GM13976 (cell line): ENCODE measurements around the gene SOST.

Source experiments
- DNase-seq: peaks from one replicate; pipeline ENCODE4 v3.0.0; 2012; ENCODE audit warnings: low spot score
- in situ Hi-C: fragments of 300-500 bp; cut with MboI; formaldehyde crosslinking; loops from one replicate; pipeline ENCODE4 v1.12.0; 2022; ENCODE audit warnings: low sequenced_read_pairs, mixed read lengths, inconsistent platforms; ENCODE audit not compliant: unreplicated experiment
- TF ChIP-seq, protein P1 (sequence below): IDR thresholded peaks from 2 replicates; pipeline ENCODE4 v1.5.1; 2012; ENCODE audit warnings: borderline replicate concordance, mild to moderate bottlenecking; ENCODE audit not compliant: insufficient read depth; ENCODE audit errors: extremely low read depth, missing control alignments, control extremely low read depth

Gene SOST

DNA sequence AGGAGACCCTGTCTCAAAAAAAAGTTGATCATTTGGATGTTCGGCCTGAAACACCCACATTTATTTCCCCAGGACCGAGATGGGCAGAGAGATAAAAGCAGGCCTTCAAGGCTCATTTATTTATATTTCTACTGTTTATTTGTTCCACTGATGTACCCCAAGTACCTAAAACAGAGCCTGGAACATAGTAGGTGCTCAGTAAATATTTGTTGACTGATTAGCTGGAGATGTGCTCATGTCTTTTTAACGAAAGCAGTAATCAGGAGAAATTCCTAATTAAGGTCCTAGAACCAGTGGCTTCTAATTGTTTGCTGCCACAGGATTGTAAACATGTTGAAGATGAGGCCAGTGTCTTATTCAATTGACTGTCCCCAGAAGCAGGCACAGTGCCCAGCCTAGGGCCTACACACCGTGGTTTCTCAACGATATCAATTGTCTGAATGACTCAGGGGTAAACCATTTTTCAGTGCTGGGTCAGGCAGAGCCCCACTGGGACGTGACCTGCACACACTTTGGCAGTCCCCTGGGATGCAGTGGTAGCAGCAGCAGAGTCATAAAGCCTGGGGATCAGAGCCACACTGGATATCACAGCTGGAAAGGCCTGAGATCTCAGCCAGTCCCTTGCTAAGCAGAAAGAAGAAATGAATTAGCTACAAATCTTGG is 34.8 kb downstream of the SOST start:
- DNase-seq: no peak
- in situ Hi-C loops: no loop called here
- TF ChIP-seq, protein P1, sequence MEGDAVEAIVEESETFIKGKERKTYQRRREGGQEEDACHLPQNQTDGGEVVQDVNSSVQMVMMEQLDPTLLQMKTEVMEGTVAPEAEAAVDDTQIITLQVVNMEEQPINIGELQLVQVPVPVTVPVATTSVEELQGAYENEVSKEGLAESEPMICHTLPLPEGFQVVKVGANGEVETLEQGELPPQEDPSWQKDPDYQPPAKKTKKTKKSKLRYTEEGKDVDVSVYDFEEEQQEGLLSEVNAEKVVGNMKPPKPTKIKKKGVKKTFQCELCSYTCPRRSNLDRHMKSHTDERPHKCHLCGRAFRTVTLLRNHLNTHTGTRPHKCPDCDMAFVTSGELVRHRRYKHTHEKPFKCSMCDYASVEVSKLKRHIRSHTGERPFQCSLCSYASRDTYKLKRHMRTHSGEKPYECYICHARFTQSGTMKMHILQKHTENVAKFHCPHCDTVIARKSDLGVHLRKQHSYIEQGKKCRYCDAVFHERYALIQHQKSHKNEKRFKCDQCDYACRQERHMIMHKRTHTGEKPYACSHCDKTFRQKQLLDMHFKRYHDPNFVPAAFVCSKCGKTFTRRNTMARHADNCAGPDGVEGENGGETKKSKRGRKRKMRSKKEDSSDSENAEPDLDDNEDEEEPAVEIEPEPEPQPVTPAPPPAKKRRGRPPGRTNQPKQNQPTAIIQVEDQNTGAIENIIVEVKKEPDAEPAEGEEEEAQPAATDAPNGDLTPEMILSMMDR: no peak

DNA sequence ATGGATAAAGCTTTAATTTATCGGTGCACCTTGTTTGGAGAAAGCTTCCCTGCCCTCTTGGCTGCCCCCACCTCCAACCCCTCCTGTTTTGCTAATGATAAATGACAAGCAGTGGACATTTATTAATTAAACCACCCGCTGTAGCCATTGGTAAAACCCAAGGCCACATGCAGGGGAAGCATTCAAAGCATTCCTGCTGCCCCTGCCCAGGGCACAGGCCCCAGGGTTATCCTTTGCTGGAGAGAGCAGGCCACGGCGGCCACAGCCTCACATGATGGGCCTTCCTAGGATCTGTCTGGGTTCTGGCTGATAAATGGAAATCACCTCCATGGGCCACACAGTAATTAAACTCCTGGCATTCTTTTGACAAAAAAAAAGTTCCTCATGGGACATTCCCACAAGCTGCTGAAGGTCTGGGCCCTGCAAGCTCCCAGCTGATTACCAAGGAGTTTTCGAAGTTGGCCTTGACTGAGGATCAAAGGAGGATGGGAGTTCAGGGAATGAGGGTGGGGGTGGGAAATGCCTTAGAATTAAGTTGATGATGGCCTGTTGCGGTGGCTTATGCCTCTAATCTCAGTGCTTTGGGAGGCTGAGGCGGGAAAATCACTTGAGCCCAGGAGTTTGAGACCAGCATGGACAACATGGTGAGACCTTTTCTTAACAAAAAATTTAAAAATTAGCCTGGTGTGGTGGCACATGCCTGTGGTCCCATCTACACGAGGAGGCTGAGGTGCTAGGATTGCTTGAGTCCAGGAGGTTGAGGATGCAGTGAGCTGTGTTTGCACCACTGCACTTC is 35.5 kb downstream of the SOST start:
- in situ Hi-C loops: no loop called here
- no peak for DNase-seq
- TF ChIP-seq, protein P1: no peak

DNA sequence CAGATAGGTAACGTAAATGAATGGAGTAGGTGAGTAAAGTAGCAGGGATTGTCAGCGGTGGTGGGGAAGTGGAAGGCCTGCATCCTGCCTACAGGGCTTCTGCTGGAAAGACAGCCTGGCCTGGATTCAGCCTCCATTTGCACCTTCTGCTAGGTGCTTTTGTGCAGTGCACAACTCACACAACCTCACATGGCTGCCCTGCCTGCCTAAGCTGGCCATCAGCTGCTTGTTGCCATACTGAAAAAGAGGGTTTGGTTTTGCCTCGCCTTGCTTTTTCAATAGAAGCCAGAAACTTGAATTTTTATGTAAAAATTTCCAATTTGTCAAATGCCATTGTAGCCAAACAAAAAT is 36.3 kb downstream of the SOST start:
- TF ChIP-seq, protein P1: no peak
- in situ Hi-C loops: no loop called here
- no peak for DNase-seq

DNA sequence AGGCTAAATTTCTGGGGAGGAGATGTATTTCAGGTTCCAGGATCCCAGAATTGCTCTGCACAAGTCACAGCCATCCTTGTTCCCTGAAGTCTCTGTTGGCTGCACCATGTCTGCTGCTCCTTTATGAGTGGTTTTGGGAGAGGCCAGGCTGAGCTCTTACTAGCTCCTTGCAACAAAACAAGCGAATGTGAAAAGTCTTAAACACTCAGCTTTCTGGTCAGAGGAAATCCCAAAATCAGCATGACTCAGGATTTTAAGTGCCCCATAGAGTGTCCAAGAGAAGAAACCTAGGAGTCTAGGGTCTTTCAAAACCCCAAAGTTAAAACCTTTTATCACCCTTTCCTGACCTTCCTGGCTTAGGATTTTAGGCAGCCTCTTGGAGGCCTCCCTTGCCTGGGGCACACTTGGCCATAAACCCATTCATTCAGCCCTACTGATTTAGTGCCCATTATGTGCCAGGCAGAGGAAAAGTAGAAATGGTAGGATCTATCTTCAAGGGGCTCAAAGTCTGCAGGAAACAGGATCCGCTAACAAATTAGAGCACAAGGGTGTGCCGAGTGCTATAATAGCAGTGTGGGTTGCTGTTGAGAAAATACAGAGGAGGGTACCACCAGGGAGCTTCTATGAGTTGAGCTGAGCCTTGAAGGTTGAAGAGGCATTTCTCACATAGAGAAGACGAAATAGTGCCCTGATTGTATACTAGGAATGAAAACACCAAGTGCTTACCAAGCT is 36.9 kb downstream of the SOST start:
- TF ChIP-seq, protein P1: no peak
- no peak for DNase-seq
- in situ Hi-C loops: no loop called here

DNA sequence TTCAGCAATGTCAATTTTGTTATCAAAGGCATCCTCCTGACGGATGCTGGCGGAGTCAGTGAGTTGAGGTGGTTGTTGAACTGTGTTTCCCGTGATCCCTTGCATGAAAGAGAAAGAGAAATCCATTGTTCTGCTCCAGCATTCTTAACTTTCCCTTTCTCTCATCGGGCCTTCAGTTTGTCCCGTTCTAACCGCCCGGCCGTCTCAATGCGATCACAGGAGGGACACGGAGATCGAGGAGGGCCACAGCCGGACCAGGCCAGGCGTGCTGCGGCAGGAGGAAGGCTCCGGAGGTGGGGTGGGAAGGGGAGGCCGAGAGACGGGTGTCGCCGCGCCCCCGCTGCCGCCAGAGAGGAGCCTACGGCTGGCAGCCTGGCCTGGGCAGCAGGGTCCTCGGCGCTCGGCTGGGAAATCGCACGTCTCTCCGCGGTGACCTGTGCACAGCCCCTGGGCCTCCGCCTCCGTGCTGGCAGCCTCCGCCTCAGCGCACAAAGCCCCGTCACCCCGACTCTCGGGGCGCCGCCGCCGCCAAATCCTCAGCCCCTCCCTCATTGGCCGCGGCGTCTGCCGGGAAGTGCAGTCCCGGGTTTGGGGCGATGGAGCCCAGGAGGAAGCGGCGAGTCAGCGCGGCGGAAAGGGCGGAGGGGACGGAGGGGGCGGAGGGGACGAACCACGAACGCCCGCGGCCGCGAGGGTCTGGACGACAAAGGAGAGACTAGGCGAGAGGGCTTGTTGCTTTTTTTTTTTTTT is 38.1 kb downstream of the SOST start:
- in situ Hi-C loops: no loop called here
- TF ChIP-seq, protein P1: no peak
- DNase-seq: peak; percentile 90

DNA sequence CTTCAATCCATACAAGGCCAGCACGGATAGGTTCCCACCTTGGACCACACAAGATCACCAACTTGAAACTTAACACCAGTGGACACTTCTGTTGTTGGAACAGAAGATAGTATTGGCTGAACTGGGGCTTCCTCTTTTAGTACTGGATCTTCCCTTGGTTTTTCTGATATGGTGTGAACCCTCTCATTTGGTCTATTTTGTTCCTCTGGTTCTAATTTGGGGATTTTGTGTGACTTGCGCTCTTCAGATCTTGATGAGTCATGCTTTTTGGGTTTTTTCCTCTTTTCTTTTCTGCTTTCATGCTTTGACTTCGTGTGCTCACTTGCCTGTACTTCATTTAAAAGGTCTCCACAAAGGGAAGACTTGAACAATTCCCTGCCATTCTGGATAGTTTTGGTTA is 39.0 kb downstream of the SOST start:
- TF ChIP-seq, protein P1: no peak
- no peak for DNase-seq
- in situ Hi-C loops: no loop called here
